IMR-90 (cell line): ENCODE measurements around the gene PHB1. TPM values are rescaled to one million over a fixed set of nuclear protein-coding genes. Genes with fewer than 3 reads are reported as not detected.
"Not testable (repeated sequence)": the region's sequence is repeated elsewhere in the genome, so short reads cannot be mapped to it uniquely, and the experiment has no call there.

Experiments
- ATAC-seq: fragments of 200-7000 bp; cut with Tn5 transposase; 2 replicates; pipeline ENCODE4 v1.9.1; 2020; ENCODE audit warnings: low read depth, mild to moderate bottlenecking, moderate library complexity
- BruUV-seq: library from RNA; stranded (reverse); fragments of 400-500 nt; replicated peaks from 2 replicates; lab custom pipeline; 2021; lab: Mats Ljungman, UMichigan
- CTCF ChIA-PET: fragments of 300-600 bp; formaldehyde crosslinking; extraction: SDS; loops from one replicate; lab custom pipeline; 2021; ENCODE audit warnings: antibody characterized with exemption; lab: Yijun Ruan, JAX
- POLR2A ChIA-PET: fragments of 300-600 bp; sonication (Branson Sonifier 250); formaldehyde crosslinking; loops from one replicate; lab custom pipeline; 2022; ENCODE audit warnings: antibody characterized with exemption; ENCODE audit not compliant: unreplicated experiment; lab: Charles Lee
- DNase-seq: peaks from one replicate; pipeline ENCODE4 v3.0.0; 2013
- H2AFZ ChIP-seq: replicated peaks from 2 replicates; pipeline ENCODE3; 2013; ENCODE audit warnings: low read length, mild to moderate bottlenecking; ENCODE audit not compliant: poor library complexity
- H2AK5ac ChIP-seq: 2 replicates; pipeline ENCODE4 v1.6.1; 2013; ENCODE audit warnings: low read depth, low read length, inconsistent platforms
- H2AK9ac ChIP-seq: replicated peaks from 2 replicates; pipeline ENCODE3; 2013; ENCODE audit warnings: mild to moderate bottlenecking, low read depth, low read length, moderate library complexity; ENCODE audit not compliant: poor library complexity
- H2BK120ac ChIP-seq: 2 replicates; pipeline ENCODE4 v1.6.1; 2013; ENCODE audit warnings: low read depth, low read length, inconsistent platforms
- H2BK15ac ChIP-seq: 3 replicates; pipeline ENCODE4 v1.6.1; 2013; ENCODE audit warnings: low read depth, low read length, inconsistent platforms
- H2BK20ac ChIP-seq: 2 replicates; pipeline ENCODE4 v1.6.1; 2013; ENCODE audit warnings: low read depth, mild to moderate bottlenecking, inconsistent platforms, low read length, moderate library complexity
- H2BK5ac ChIP-seq: 2 replicates; pipeline ENCODE4 v1.6.1; 2013; ENCODE audit warnings: mild to moderate bottlenecking, low read depth, low read length, inconsistent platforms; ENCODE audit not compliant: poor library complexity, severe bottlenecking
- H3K14ac ChIP-seq: replicated peaks from 2 replicates; pipeline ENCODE4 v1.6.1; 2013; ENCODE audit warnings: low read depth, low read length, inconsistent platforms
- H3K18ac ChIP-seq: 2 replicates; pipeline ENCODE4 v1.6.1; 2013; ENCODE audit warnings: low read depth, low read length, control low read depth
- H3K23ac ChIP-seq: 2 replicates; pipeline ENCODE4 v1.6.1; 2013; ENCODE audit warnings: low read depth, low read length, inconsistent platforms
- H3K27ac ChIP-seq: 2 replicates; pipeline ENCODE4 v1.5.1; 2013; ENCODE audit warnings: mild to moderate bottlenecking, control low read depth, low read length; ENCODE audit not compliant: insufficient read depth
- H3K27me3 ChIP-seq: 2 replicates; pipeline ENCODE4 v1.6.1; 2013; ENCODE audit warnings: low read length; ENCODE audit not compliant: control insufficient read depth, insufficient read depth
- H3K36me3 ChIP-seq: 2 replicates; pipeline ENCODE4 v1.6.1; 2013; ENCODE audit warnings: low read length, mixed read lengths; ENCODE audit not compliant: control insufficient read depth, insufficient read depth
- H3K4ac ChIP-seq: 2 replicates; pipeline ENCODE4 v1.6.1; 2013; ENCODE audit warnings: low read depth, low read length, inconsistent platforms
- H3K4me1 ChIP-seq: 2 replicates; pipeline ENCODE4 v1.6.1; 2013; ENCODE audit warnings: low read length, mixed read lengths; ENCODE audit not compliant: control insufficient read depth, insufficient read depth
- H3K4me2 ChIP-seq: 2 replicates; pipeline ENCODE4 v1.6.1; 2013; ENCODE audit warnings: low read depth, mild to moderate bottlenecking, control low read depth, low read length, moderate library complexity
- H3K4me3 ChIP-seq: 2 replicates; pipeline ENCODE4 v1.5.1; 2013; ENCODE audit warnings: low read depth, mild to moderate bottlenecking, control low read depth, low read length, moderate library complexity; ENCODE audit not compliant: insufficient read depth
- H3K56ac ChIP-seq: 2 replicates; pipeline ENCODE4 v1.6.1; 2013; ENCODE audit warnings: low read length, inconsistent platforms; ENCODE audit not compliant: insufficient read depth; ENCODE audit errors: extremely low read depth
- H3K79me1 ChIP-seq, 2 experiments: 2 replicates each; pipeline ENCODE4 v1.6.1; 2013; ENCODE audit warnings: low read length in 2 of 2, inconsistent platforms in 1 of 2, low read depth in 1 of 2
- H3K9ac ChIP-seq: 2 replicates; pipeline ENCODE4 v1.6.1; 2013; ENCODE audit warnings: low read depth, low read length, control low read depth
- H3K9me1 ChIP-seq: 2 replicates; pipeline ENCODE4 v1.6.1; 2013; ENCODE audit warnings: low read length, inconsistent platforms; ENCODE audit not compliant: insufficient read depth
- H3K9me3 ChIP-seq: 2 replicates; pipeline ENCODE4 v1.6.1; 2013; ENCODE audit warnings: low read length; ENCODE audit not compliant: control insufficient read depth, insufficient read depth
- H4K20me1 ChIP-seq: 2 replicates; pipeline ENCODE4 v1.6.1; 2013; ENCODE audit warnings: low read length, inconsistent platforms; ENCODE audit not compliant: insufficient read depth
- H4K5ac ChIP-seq: 2 replicates; pipeline ENCODE4 v1.6.1; 2013; ENCODE audit warnings: mild to moderate bottlenecking, low read depth, low read length, control low read depth
- H4K8ac ChIP-seq, 2 experiments: 2 replicates each; pipeline ENCODE4 v1.6.1; 2013; ENCODE audit warnings: low read depth in 2 of 2, low read length in 2 of 2, control low read depth in 1 of 2, inconsistent platforms in 1 of 2
- H4K91ac ChIP-seq: 2 replicates; pipeline ENCODE4 v1.6.1; 2013; ENCODE audit warnings: low read depth, low read length, inconsistent platforms; ENCODE audit not compliant: insufficient read depth
- SMC3 ChIP-seq: fragments of 150-350 bp; IDR thresholded peaks from 2 replicates; pipeline ENCODE4 v1.6.1; 2016; ENCODE audit warnings: low read depth, mild to moderate bottlenecking, antibody characterized with exemption, low read length, moderate library complexity
- WGBS, 2 experiments: methylation state at CpG; one replicate each; pipeline versions ENCODE4 v1.1.5 to v1.1.7; 2013; ENCODE audit warnings: missing lambda C conversion rate in 2 of 2; ENCODE audit not compliant: insufficient read length in 1 of 2; ENCODE audit errors: extremely low coverage in 2 of 2; 5-methylcytosine and 5-hydroxymethylcytosine counted together
- dilution Hi-C: fragments of 300-500 bp; cut with HindIII; formaldehyde crosslinking; loops from one replicate; pipeline ENCODE4 v1.14.3; 2018; ENCODE audit warnings: low sequenced_read_pairs; ENCODE audit not compliant: unreplicated experiment
- in situ Hi-C: fragments of 300-500 bp; cut with MboI; formaldehyde crosslinking; loops from 3 replicates; pipeline ENCODE4 v1.14.3; 2019; ENCODE audit warnings: low sequenced_read_pairs, inconsistent platforms, mixed read lengths
- intact Hi-C: fragments of 100-400 bp; cut with micrococcal nuclease; formaldehyde crosslinking; loops from 2 replicates; pipeline ENCODE4 v1.10.0; 2022
- polyA plus RNA-seq, 3 experiments: library from polyadenylated mRNA; depleted of rRNA; stranded (reverse); fragments of >200 nt; gene quantifications; 2 replicates each; pipeline ENCODE4 v1.2.3, GENCODE V29; 2012; ENCODE audit warnings: low replicate concordance in 1 of 3
- total RNA-seq: library from RNA; depleted of rRNA; stranded (reverse); fragments of >200 nt; gene quantifications from 2 replicates; pipeline ENCODE4 v1.2.3, GENCODE V29; 2012

PHB1 gene
- total and polyA plus RNA-seq, 2 of the 4 experiments (the other 2 are of a cell fraction): 283 to 294 TPM

GRCh38 chr17:49390548-49391324, 23.9 kb downstream of the PHB1 start:
- in situ Hi-C loops: no loop called here
- no peak overlapping the region for H3K18ac ChIP-seq
- WGBS, 2 experiments: no CpG with 5 or more reads among the region's 9 CpGs
- DNase-seq: no peak
- H3K56ac ChIP-seq: no peak overlapping the region
- H3K9ac ChIP-seq: no peak overlapping the region
- no peaks in the 10 kb centered on the region for H4K20me1 ChIP-seq
- peaks cover 4% of the 10 kb centered on the region for H3K9me1 ChIP-seq
- H3K36me3 ChIP-seq: no peaks in the 10 kb centered on the region
- dilution Hi-C loops: no loop called here
- H3K9me3 ChIP-seq: no peaks in the 10 kb centered on the region
- H3K4me1 ChIP-seq: peaks cover 8% of the 10 kb centered on the region
- ChIA-PET CTCF (no interaction called here), POLR2A (no interaction called here)
- intact Hi-C loops: no loop called here
- H2AK5ac ChIP-seq: no peak overlapping the region
- H2AFZ ChIP-seq: peak overlapping the region; percentile 91
- 0 out of 2 replicates have a peak overlapping the region, but pooled peaks have one; percentile 38 for H2BK120ac ChIP-seq
- no TSS peak for BruUV-seq
- H2BK5ac ChIP-seq: no peak overlapping the region
- H3K27me3 ChIP-seq: no peaks in the 10 kb centered on the region
- no peak overlapping the region for H3K4me2 ChIP-seq
- TF ChIP-seq SMC3: no peak
- no peak overlapping the region for H2AK9ac ChIP-seq
- H2BK15ac ChIP-seq: no peak overlapping the region
- H3K4me3 ChIP-seq: no peak overlapping the region
- no peak overlapping the region; the same call in 1 of the 2 replicates for H4K91ac ChIP-seq
- H2BK20ac ChIP-seq: no peak overlapping the region
- H3K23ac ChIP-seq: no peak overlapping the region
- no peak overlapping the region for H3K4ac ChIP-seq
- H3K79me1 ChIP-seq: no peaks in the 10 kb centered on the region
- no peak overlapping the region for H3K27ac ChIP-seq
- H3K14ac ChIP-seq: peak overlapping the region; percentile 10; the same call in 1 of the 2 replicates
- H4K5ac ChIP-seq: peak overlapping the region; percentile 73
- ATAC-seq: 0 out of 2 replicates have a peak, but pooled peaks have one; percentile 18
- H4K8ac ChIP-seq: peak overlapping the region; percentile 82 to 83

DNA sequence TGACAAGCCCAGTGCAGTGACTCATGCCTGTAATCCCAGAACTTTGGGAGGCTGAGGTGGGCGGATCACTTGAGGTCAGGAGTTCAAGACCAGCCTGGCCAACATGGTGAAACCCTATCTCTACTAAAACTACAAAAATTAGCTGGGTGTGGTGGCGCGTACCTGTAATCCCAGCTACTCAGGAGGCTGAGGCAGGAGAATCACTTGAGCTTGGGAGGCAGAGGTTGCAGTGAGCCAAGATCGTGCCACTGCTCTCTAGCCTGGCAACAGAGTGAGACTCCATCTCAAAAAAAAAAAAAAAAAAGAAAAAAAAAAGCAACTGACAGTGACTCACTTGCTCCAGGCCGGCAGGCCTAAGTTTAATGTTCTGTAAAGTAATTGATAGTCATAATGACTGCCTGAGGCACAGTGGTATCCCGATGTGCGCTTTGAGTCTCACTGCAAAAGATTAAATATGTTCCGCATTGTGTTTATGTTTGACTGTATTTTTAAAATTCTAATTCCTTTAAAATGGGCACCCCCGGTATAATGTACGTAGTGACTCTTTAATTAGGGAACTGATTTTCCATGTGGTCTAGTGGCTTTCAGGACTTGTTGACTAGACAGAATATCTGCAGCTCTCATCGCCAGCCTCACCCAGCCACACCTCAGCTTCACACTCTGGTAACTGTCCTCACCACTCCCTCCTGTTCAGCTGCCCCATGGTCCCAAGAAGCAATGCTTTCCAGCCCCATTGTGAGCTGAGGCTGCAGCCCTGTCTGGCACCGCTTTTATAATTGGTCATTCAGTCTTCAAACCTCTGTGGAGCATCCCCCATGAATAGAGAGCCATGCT, 25.0 kb downstream of the PHB1 start:
- in situ Hi-C loops, H3K9me1 ChIP-seq, intact Hi-C loops, H3K18ac ChIP-seq, H3K23ac ChIP-seq, H3K27ac ChIP-seq, H3K36me3 ChIP-seq, H2BK5ac ChIP-seq, H3K4me2 ChIP-seq, H4K20me1 ChIP-seq, H3K4me3 ChIP-seq, H2AK5ac ChIP-seq, H3K4me1 ChIP-seq, H2BK120ac ChIP-seq, H3K27me3 ChIP-seq, H2AK9ac ChIP-seq, dilution Hi-C loops, H3K79me1 ChIP-seq, H3K9me3 ChIP-seq, H3K56ac ChIP-seq, H2BK15ac ChIP-seq, H2BK20ac ChIP-seq, BruUV-seq, H3K9ac ChIP-seq: not testable (repeated sequence)
- Histone ChIP-seq H4K5ac (peak overlapping the region; percentile 8; the same call in 1 of the 2 replicates), H3K14ac (peak overlapping the region; percentile 10; the same call in 1 of the 2 replicates), H2AFZ (peak overlapping the region; percentile 91), H4K91ac (peak overlapping the region; percentile 29; the same call in 1 of the 2 replicates), H3K4ac (peak overlapping the region; percentile 12; the same call in 1 of the 2 replicates), H4K8ac (peak overlapping the region; percentile 82 to 83; a peak in 2 of 4 replicates)
- peak; percentile 54 for DNase-seq
- WGBS, 2 experiments: 100% methylated on average over 1 of the region's 12 CpGs; no CpG with 5 or more reads in 1 of the 2 experiments
- ChIA-PET POLR2A (interaction anchor here (0.6 kb wide), 1 partner anchor 354 kb away, joined by 3 read pairs; no protein-coding TSS in a partner anchor), CTCF (interaction anchor here (1.0 kb wide), 1 partner anchor 99 kb away, joined by 4 read pairs; no protein-coding TSS in a partner anchor)
- peak; percentile 38 for ATAC-seq
